D721Med (cell line): Measurements from ENCODE around the gene ALDH1B1.

ENCODE experiments used
- DNase-seq: peaks from one replicate; pipeline ENCODE4 v3.0.0; 2011; ENCODE audit warnings: low spot score; ENCODE audit not compliant: insufficient read length
- FAIRE-seq: peaks from 2 replicates; lab custom pipeline; 2011; peaks lifted over from hg19 to GRCh38; lab: Jason Lieb, UNC
- TF ChIP-seq, protein P1 (sequence below): IDR thresholded peaks from 2 replicates; pipeline ENCODE4 v1.5.1; 2012; ENCODE audit warnings: mild to moderate bottlenecking, control low read depth; ENCODE audit not compliant: insufficient read depth; ENCODE audit errors: missing control alignments

ALDH1B1 gene

DNA sequence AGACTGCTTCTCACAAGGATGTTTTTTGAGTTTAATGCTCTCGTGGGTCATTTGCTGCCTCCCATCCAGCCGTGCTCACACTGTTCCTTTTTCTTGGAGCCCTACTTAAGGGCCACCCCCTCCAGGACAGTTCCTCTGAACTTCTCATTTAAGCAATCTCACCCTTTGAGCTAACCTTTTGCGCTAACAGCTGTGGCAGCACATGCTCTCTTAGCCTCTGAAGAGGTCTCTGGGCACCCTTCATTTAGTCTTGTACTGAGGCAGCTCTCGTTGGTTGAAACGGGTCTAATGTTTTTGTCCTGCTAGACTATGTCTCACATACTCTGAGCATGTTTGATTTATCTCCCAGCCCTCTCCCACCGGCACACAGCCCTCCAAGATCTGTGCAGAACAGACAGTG, 11.8 kb downstream of the ALDH1B1 start:
- FAIRE-seq = no peak
- TF ChIP-seq, protein P1, sequence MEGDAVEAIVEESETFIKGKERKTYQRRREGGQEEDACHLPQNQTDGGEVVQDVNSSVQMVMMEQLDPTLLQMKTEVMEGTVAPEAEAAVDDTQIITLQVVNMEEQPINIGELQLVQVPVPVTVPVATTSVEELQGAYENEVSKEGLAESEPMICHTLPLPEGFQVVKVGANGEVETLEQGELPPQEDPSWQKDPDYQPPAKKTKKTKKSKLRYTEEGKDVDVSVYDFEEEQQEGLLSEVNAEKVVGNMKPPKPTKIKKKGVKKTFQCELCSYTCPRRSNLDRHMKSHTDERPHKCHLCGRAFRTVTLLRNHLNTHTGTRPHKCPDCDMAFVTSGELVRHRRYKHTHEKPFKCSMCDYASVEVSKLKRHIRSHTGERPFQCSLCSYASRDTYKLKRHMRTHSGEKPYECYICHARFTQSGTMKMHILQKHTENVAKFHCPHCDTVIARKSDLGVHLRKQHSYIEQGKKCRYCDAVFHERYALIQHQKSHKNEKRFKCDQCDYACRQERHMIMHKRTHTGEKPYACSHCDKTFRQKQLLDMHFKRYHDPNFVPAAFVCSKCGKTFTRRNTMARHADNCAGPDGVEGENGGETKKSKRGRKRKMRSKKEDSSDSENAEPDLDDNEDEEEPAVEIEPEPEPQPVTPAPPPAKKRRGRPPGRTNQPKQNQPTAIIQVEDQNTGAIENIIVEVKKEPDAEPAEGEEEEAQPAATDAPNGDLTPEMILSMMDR = no peak
- no peak for DNase-seq

- DNase-seq = no peak
- FAIRE-seq = no peak
- TF ChIP-seq, protein P1 = no peak
These were observed 13.3 kb downstream of the ALDH1B1 start for GRCh38 chr9:38405785-38406184.

GRCh38 chr9:38406476-38407186, 14.1 kb downstream of the ALDH1B1 start:
- DNase-seq (no peak), FAIRE-seq (no peak)
- TF ChIP-seq, protein P1 = no peak

GRCh38 chr9:38408719-38409118, 16.2 kb downstream of the ALDH1B1 start:
- FAIRE-seq = no peak
- TF ChIP-seq, protein P1 = no peak
- no peak for DNase-seq

GRCh38 chr9:38412751-38413150, 20.2 kb downstream of the ALDH1B1 start:
- TF ChIP-seq, protein P1 = no peak
- FAIRE-seq (peak; percentile 86), DNase-seq (peak; percentile 47)

DNA sequence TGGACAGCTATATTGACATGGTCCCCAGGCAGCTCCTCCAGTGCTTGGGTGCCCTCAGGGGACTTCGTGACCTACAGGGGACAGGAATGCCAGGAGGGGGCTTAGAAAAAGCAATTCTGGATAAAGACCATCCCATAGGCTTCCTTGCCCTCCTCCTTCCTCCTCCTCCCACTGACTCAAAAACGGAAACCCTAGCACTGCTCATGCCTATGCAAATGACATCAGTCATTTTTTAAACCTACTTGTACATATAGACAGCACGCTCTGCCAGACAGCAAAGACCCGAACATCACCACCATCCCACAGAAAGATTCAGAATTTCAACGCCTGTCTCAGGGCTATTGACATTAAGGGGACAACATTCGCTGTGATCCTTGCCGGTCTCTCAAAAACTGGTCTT, 20.8 kb downstream of the ALDH1B1 start:
- DNase-seq = no peak
- TF ChIP-seq, protein P1 = no peak
- no peak for FAIRE-seq

DNA sequence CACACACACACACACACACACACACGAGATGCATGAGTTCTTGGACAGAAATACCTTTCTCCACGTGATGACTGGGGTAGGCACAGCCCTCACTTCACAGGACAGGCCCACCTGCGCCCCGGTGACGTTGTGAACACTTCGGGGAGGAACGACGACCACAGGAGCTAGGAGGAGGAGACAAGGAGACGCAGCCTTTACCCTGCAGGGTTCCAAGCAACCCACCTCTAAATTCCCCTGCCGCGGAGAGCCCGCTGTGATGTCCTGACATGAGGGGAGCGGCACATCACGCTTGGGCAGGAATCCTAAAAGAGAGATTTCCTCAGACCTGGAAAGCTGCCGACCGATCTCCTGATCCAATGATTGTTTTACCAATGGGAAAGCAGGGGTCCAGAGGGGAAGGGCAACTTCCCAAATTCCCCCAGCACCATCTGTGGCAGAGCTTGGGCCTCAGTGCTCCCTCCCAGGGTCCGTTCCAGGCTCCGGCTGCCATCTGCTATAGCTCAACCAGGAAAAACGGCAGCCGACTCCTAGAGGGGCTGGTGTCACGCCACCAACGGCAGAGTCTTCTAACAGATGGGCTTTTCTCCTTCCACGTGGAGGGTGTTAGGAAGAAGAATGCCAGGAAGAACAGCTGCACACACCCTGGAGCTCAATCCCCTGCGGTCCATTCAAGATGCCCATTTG, 21.7 kb downstream of the ALDH1B1 start:
- no peak for FAIRE-seq
- no peak for DNase-seq
- TF ChIP-seq, protein P1 = no peak
